H1 (cell line): ENCODE results near the gene PPP1R27. TPM values are rescaled to one million over a fixed set of nuclear protein-coding genes. Genes with fewer than 3 reads are reported as not detected.

Experiments used
- EZH2 ChIP-seq: fragments of 200-600 bp; sonication (generic); IDR thresholded peaks from 2 replicates; pipeline ENCODE4 v1.7.1; 2012; ENCODE audit warnings: low read depth, mild to moderate bottlenecking, moderate library complexity, low read length, inconsistent platforms; ENCODE audit not compliant: severe bottlenecking
- GABPA ChIP-seq: IDR thresholded peaks from 2 replicates; pipeline ENCODE4 v1.6.1; 2011; ENCODE audit warnings: mild to moderate bottlenecking, low read length, moderate library complexity, borderline replicate concordance; ENCODE audit not compliant: insufficient read depth
- KDM1A ChIP-seq: fragments of 200-600, 300-600 bp; sonication (generic); IDR thresholded peaks from 2 replicates; pipeline ENCODE4 v1.7.1; 2016; ENCODE audit warnings: mild to moderate bottlenecking, low read length, borderline replicate concordance
- POLR2AphosphoS5 ChIP-seq: IDR thresholded peaks from 2 replicates; pipeline ENCODE4 v1.6.1; 2011; ENCODE audit warnings: low read depth, low read length
- RBBP5 ChIP-seq: IDR thresholded peaks from 2 replicates; pipeline ENCODE4 v1.7.1; 2012; ENCODE audit warnings: low read depth, mild to moderate bottlenecking, inconsistent platforms, low read length, moderate library complexity, borderline replicate concordance
- RXRA ChIP-seq: IDR thresholded peaks from 2 replicates; pipeline ENCODE4 v1.6.1; 2011; ENCODE audit warnings: low read depth, mild to moderate bottlenecking, low read length, moderate library complexity; ENCODE audit not compliant: insufficient read depth
- TEAD4 ChIP-seq: IDR thresholded peaks from 2 replicates; pipeline ENCODE4 v1.6.1; 2012; ENCODE audit warnings: low read depth, low read length, inconsistent platforms, mixed read lengths
- polyA plus RNA-seq, 7 experiments: library from polyadenylated mRNA; depleted of rRNA in 3 of 7; stranded (reverse) in 5 of 7; unstranded in 2 of 7; fragments of >200 nt in 5 of 7; fragments of 200-250 nt in 2 of 7; gene quantifications; 1 replicate in 5 of 7; 2 replicates in 1 of 7; 4 replicates in 1 of 7; pipeline versions ENCODE4 v1.2.1 to v1.2.3, GENCODE V29; 2011 to 2013; ENCODE audit warnings: missing spikeins in 2 of 7, mixed read lengths in 2 of 7
- total RNA-seq: library from RNA; stranded (reverse); fragmentation: NEBNext Ultra II Directional; extraction: Animal tissue kit (Norgen Biotek cat#: 25700); gene quantifications from 2 replicates; pipeline ENCODE4 v1.2.1, GENCODE V29; 2021

Gene PPP1R27
- total and polyA plus RNA-seq, 2 of the 8 experiments (the other 6 are each of a cell fraction or from before 2014, with no cell fraction given): 0.27 TPM; not detected in 1

DNA sequence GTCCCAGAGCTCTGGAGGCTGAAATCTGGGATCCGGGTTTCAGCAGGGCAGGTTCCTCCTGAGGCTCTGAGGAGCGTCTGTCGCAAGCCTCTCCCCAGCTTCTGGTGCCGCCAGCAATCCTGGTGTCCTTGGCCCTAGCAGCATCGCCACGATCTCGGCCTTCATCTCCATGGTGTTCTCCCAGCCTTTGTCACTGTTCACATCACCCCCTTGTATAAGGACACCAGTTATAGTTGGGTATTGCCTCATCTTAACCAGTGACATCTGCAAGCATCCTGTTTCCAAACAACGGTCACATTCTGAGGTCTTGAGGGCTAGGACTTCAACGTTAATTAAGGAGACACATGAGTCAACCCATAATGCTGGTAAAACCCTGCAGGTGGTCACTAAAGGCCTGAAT lies 2.8 kb upstream of the PPP1R27 start (continued):
- TF ChIP-seq RXRA (no peak), POLR2AphosphoS5 (no peak), KDM1A (no peak), RBBP5 (no peak), EZH2 (no peak), GABPA (no peak), TEAD4 (no peak)
